Esophagus squamous epithelium (tissue), 5 donors: ENCODE data around the gene PHF8. TPM values are rescaled to one million over a fixed set of nuclear protein-coding genes. Genes with fewer than 3 reads are reported as not detected.

Experiments
- DNase-seq: peaks from one replicate; lab custom pipeline; 2025; lab: John Stamatoyannopoulos, UW
- H3K27ac ChIP-seq, 4 donors: fragments of 200-600 bp; sonication (generic); one replicate each; pipeline ENCODE4 v1.5.1; 2016 to 2019; ENCODE audit warnings: mild to moderate bottlenecking in 1 of 4
- H3K27me3 ChIP-seq, 4 donors: fragments of 200-600 bp; sonication (generic); 1 replicate in 3 of 4; 2 replicates in 1 of 4; pipeline versions ENCODE4 v1.5.1 to v1.6.0; 2017 to 2021; ENCODE audit warnings: antibody characterized with exemption in 1 of 4
- H3K36me3 ChIP-seq, 3 donors: fragments of 200-600 bp; sonication (generic); one replicate each; pipeline ENCODE4 v1.5.1; 2016 to 2019
- H3K4me1 ChIP-seq, 3 donors: fragments of 200-600 bp; sonication (generic); one replicate each; pipeline ENCODE4 v1.5.1; 2017 to 2019
- H3K4me3 ChIP-seq, 4 donors: fragments of 200-600 bp; sonication (generic); 1 replicate in 3 of 4; 2 replicates in 1 of 4; pipeline ENCODE4 v1.5.1; 2016 to 2019; ENCODE audit warnings: mild to moderate bottlenecking in 2 of 4, moderate library complexity in 1 of 4
- H3K9me3 ChIP-seq, 3 donors: fragments of 200-600 bp; sonication (generic); one replicate each; pipeline ENCODE4 v1.5.1; 2016 to 2019
- POLR2A ChIP-seq, 4 donors: fragments of 450-650 bp; IDR thresholded peaks; one replicate each; pipeline ENCODE4 v1.6.1; 2017; ENCODE audit warnings: antibody characterized with exemption in 4 of 4, mild to moderate bottlenecking in 4 of 4, moderate library complexity in 3 of 4
- WGBS, 2 donors: methylation state at CpG; one replicate each; pipeline ENCODE4 v1.1.5; 2018; 5-methylcytosine and 5-hydroxymethylcytosine counted together
- intact Hi-C: fragments of 100-400 bp; cut with DNase I; formaldehyde crosslinking; loops from one replicate; pipeline ENCODE4 v1.15.0; 2022
- total RNA-seq, 4 donors: library from RNA; depleted of rRNA; stranded (reverse); fragments of >200 nt; gene quantifications; one replicate each; pipeline ENCODE4 v1.1.0, GENCODE V29; 2016
- TF ChIP-seq, protein P1 (sequence below), 6 experiments: fragments of 450-650 bp in 4 of 6; fragments of 200-600 bp in 2 of 6; sonication (generic) in 2 of 6; IDR thresholded peaks; one replicate each; pipeline ENCODE4 v1.5.1; 2016 to 2019; ENCODE audit warnings: antibody characterized with exemption in 6 of 6, mild to moderate bottlenecking in 4 of 6, moderate library complexity in 4 of 6
- donor health status: DM: yes; HTN: yes; CAD: no.

Gene PHF8
- total RNA-seq, 4 donors from 2014 or later, result 20.2 to 37.4 (median 28.7) TPM

DNA sequence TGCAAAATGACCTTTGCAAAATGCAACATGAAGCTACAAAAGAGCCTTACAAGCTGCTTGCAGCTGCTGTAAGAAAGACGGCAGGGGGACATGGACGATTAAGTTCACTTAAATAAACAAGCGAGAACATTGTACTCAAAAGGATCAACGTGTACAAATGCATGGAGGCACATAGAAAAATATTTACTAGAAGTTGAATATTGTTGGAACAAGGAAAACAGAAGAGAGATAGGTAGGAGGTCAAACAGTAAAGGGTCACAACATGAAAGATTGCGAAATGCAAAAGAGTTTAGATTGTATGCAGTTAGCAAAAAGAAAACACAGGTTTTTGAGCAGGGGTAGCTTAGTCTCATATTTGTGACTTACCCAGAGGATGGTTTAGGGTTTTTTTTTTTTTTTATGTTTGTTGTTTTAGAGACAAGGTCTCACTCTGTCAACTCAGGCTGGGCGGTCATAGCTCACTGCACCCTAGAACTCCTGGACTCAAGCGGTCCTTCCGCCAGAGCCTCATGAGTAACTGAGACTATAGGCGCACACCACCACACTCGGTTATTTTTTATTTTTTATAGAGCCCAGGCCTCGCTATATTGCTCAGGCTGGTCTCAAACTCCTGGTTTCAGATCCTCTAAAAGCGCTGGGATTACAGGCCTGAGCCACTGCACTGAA, 1.4 kb upstream of the PHF8 start:
- Histone ChIP-seq H3K9me3 (no peaks in the 10 kb centered on the region), H3K4me3 (no peak overlapping the region), H3K27ac (peak overlapping the region in 3 of 4 donors; percentile 93 to 95 (median 95)), H3K4me1 (peaks cover 0 to 29% (median 3%) of the 10 kb centered on the region in 3 donors), H3K27me3 (no peaks in the 10 kb centered on the region), H3K36me3 (peaks cover 0 to 13% (median 0%) of the 10 kb centered on the region in 3 donors)
- intact Hi-C loops, result no loop called here
- TF ChIP-seq, protein P1, sequence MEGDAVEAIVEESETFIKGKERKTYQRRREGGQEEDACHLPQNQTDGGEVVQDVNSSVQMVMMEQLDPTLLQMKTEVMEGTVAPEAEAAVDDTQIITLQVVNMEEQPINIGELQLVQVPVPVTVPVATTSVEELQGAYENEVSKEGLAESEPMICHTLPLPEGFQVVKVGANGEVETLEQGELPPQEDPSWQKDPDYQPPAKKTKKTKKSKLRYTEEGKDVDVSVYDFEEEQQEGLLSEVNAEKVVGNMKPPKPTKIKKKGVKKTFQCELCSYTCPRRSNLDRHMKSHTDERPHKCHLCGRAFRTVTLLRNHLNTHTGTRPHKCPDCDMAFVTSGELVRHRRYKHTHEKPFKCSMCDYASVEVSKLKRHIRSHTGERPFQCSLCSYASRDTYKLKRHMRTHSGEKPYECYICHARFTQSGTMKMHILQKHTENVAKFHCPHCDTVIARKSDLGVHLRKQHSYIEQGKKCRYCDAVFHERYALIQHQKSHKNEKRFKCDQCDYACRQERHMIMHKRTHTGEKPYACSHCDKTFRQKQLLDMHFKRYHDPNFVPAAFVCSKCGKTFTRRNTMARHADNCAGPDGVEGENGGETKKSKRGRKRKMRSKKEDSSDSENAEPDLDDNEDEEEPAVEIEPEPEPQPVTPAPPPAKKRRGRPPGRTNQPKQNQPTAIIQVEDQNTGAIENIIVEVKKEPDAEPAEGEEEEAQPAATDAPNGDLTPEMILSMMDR (IDR thresholded peaks at IDR 0.05), result no peak
- no peak for TF ChIP-seq POLR2A (IDR thresholded peaks at IDR 0.05)
- DNase-seq, result no peak
- WGBS, 2 donors, result 62 to 82% methylated on average over 9 to 10 of the region's 12 CpGs

DNA sequence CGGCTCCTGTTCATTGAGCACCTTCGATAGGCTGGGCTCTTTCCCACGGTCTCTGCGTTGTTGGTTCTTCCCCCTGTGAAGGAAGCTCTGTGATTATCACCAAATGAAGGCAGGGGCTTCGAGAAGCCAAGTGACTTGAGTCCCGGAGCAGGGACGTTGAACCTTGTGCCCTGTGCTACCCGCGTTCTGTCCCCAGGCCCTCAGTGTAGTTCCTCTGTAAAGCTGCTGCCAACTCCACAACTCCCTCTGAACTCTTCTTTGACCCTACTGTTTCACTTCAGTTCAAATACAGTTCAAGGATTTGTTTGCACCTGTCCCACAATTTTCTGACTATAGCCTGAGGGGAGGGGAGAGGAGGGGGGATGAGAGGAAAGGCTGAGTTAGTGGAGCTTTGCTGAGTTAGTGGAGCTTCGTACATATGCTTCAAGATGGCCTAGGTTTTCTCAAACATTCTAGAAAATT, 635 bp upstream of the PHF8 start:
- H3K27ac ChIP-seq, result peak overlapping the region; percentile 93 to 97 (median 95)
- H3K4me1 ChIP-seq, result peaks cover 0 to 27% (median 3%) of the 10 kb centered on the region in 3 donors
- whole genome bisulfite sequencing, 2 donors, result 73% methylated on average over 4 of the region's 10 CpGs; no CpG with 5 or more reads in 1 of the 2 donors
- no peak for DNase-seq
- intact Hi-C loops, result no loop called here
- no peaks in the 10 kb centered on the region for H3K27me3 ChIP-seq
- no peaks in the 10 kb centered on the region for H3K9me3 ChIP-seq
- H3K4me3 ChIP-seq, result peak overlapping the region; percentile 64 to 81 (median 72)
- H3K36me3 ChIP-seq, result peaks cover 0 to 21% (median 0%) of the 10 kb centered on the region in 3 donors
- TF ChIP-seq, protein P1 (IDR thresholded peaks at IDR 0.05), result no peak
- peak in 1 of 4 donors; percentile 12 for TF ChIP-seq POLR2A (IDR thresholded peaks at IDR 0.05)

DNA sequence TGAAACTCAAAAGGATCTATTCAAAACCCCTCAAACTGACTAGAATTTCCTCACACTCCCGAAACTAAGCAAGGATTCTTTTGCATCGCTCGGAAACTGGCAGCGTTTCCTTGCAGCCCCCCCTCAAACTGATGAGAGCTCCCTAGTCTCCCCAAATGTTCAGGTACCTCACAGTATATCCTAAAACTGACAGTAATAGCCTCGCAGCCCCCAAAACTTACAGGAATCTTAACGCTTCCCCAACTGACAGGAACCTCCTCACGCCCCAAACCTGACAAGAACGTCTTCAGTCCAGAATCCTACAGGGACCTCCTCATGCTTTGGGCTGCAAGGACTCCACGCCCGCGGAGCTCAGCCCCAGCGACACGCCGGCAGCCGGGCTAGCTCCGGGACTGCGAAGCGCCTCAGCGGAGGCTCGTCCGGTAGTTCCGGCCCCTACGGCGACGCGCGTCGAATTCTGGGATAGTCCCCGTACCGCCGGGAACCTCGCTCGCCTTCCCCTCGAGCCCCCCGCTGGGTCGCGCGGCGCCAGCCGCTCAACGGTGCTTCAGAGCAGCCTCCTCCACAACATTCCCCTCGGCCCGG, 640 bp downstream of the PHF8 start:
- Histone ChIP-seq H3K27me3 (no peaks in the 10 kb centered on the region), H3K4me1 (peaks cover 0 to 23% (median 3%) of the 10 kb centered on the region in 3 donors), H3K36me3 (peaks cover 0 to 32% (median 0%) of the 10 kb centered on the region in 3 donors), H3K27ac (peak overlapping the region; percentile 93 to 97 (median 95)), H3K4me3 (peak overlapping the region; percentile 64 to 81 (median 72)), H3K9me3 (no peaks in the 10 kb centered on the region)
- TF ChIP-seq, protein P1 (IDR thresholded peaks at IDR 0.05), result no peak
- TF ChIP-seq POLR2A (IDR thresholded peaks at IDR 0.05), result no peak
- DNase-seq, result no peak
- intact Hi-C loops, result no loop called here
- 0 to 45% methylated on average over 4 to 7 of the region's 43 CpGs for WGBS, 2 donors

DNA sequence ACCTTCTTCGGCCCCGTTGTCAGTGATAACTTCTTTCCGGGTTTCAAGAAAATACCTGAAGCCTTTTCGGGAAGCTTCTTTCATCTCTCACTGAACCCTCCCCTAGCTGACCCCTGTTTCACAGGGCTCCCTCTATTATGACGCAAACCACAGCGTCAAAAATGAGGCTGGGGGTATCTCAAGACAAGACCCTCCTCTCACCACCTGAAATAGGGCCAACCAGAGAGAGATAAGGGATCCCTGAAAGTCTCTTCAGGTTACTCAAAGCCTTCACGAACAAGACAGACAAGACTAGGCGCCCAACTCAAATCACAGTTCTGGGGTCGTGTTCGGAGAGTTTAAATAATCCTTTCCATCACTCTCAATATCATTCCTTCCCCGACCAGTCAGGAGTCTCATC, 1.2 kb downstream of the PHF8 start:
- TF ChIP-seq, protein P1 (IDR thresholded peaks at IDR 0.05), result no peak
- no peak for TF ChIP-seq POLR2A (IDR thresholded peaks at IDR 0.05)
- intact Hi-C loops, result no loop called here
- Histone ChIP-seq H3K4me1 (peaks cover 0 to 23% (median 3%) of the 10 kb centered on the region in 3 donors), H3K4me3 (peak overlapping the region; percentile 64 to 81 (median 72)), H3K27ac (peak overlapping the region; percentile 93 to 97 (median 95)), H3K27me3 (no peaks in the 10 kb centered on the region), H3K36me3 (peaks cover 0 to 38% (median 0%) of the 10 kb centered on the region in 3 donors), H3K9me3 (no peaks in the 10 kb centered on the region)
- DNase-seq, result no peak
- WGBS, 2 donors, result 0 to 44% methylated on average over 3 to 8 of the region's 11 CpGs

DNA sequence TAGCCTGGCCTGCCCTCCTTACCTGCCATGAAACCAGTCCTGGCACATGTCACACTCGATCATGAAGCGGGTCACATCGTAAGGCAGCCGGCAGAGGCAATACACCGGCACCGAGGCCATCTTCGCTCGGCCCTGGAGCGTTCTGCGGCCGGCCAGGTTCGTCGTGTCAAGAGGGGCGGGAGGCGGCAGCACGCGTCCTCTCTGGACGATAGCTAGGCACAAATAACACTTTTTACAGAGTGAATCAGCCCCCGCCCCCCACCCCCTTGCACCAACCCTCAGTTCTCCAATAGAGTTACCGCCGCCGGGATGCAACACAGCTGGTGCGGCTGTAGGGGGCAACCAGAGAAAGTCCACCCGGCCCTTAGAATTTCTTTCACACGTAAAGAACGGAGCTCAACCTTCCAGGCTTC, 1.7 kb downstream of the PHF8 start:
- intact Hi-C loops, result no loop called here
- no peaks in the 10 kb centered on the region for H3K27me3 ChIP-seq
- peaks cover 0 to 42% (median 0%) of the 10 kb centered on the region in 3 donors for H3K36me3 ChIP-seq
- DNase-seq, result no peak
- TF ChIP-seq, protein P1 (IDR thresholded peaks at IDR 0.05), result no peak
- TF ChIP-seq POLR2A (IDR thresholded peaks at IDR 0.05), result no peak
- 24% methylated on average over 13 of the region's 26 CpGs; no CpG with 5 or more reads in 1 of the 2 donors for WGBS, 2 donors
- peaks cover 0 to 23% (median 3%) of the 10 kb centered on the region in 3 donors for H3K4me1 ChIP-seq
- no peaks in the 10 kb centered on the region for H3K9me3 ChIP-seq
- peak overlapping the region; percentile 93 to 97 (median 95) for H3K27ac ChIP-seq
- peak overlapping the region; percentile 64 to 81 (median 72) for H3K4me3 ChIP-seq
